GM12875 (cell line): ENCODE measurements around the gene NOSIP.

ENCODE experiments used
- H3K4me3 ChIP-seq: one replicate; pipeline ENCODE4 v1.5.1; 2011; ENCODE audit warnings: low read depth, low read length, control low read depth
- CTCF ChIP-seq: IDR thresholded peaks from 2 replicates; pipeline ENCODE4 v1.5.1; 2011; ENCODE audit warnings: low read depth, mild to moderate bottlenecking, control low read depth, inconsistent platforms, low read length, moderate library complexity, borderline replicate concordance; ENCODE audit not compliant: insufficient read depth

The NOSIP gene

GRCh38 chr19:49599378-49600295, 19.3 kb upstream of the NOSIP start:
- no peak for TF ChIP-seq CTCF
- no peak overlapping the region for H3K4me3 ChIP-seq

- no peak for TF ChIP-seq CTCF
- H3K4me3 ChIP-seq = no peak overlapping the region
Observed at GRCh38 chr19:49597703-49597974, 17.3 kb upstream of the NOSIP start.

GRCh38 chr19:49596954-49597702, 16.8 kb upstream of the NOSIP start:
- TF ChIP-seq CTCF = no peak
- H3K4me3 ChIP-seq = no peak overlapping the region

GRCh38 chr19:49596407-49596806, 16.1 kb upstream of the NOSIP start:
- no peak overlapping the region for H3K4me3 ChIP-seq
- TF ChIP-seq CTCF = no peak

- TF ChIP-seq CTCF = no peak
Observed at GRCh38 chr19:49595819-49596404, 15.6 kb upstream of the NOSIP start.

GRCh38 chr19:49594993-49595818, 14.8 kb upstream of the NOSIP start:
- TF ChIP-seq CTCF = no peak

More at GRCh38 chr19:49595819-49596404, 15.6 kb upstream of the NOSIP start:
- H3K4me3 ChIP-seq = no peak overlapping the region

More at GRCh38 chr19:49594993-49595818, 14.8 kb upstream of the NOSIP start:
- no peak overlapping the region for H3K4me3 ChIP-seq
